Epithelial cell of esophagus (primary cell): ENCODE measurements around the gene GGA1.

Source experiments
- DNase-seq: peaks from one replicate; pipeline ENCODE4 v3.0.0; 2010; ENCODE audit warnings: low read depth
- H3K4me3 ChIP-seq: 2 replicates; pipeline ENCODE4 v1.5.1; 2011; ENCODE audit warnings: mild to moderate bottlenecking, low read length, control low read depth
- CTCF ChIP-seq: IDR thresholded peaks from 2 replicates; pipeline ENCODE4 v1.5.1; 2011; ENCODE audit warnings: low read depth, mild to moderate bottlenecking, low read length, control low read depth, inconsistent platforms; ENCODE audit not compliant: insufficient read depth; ENCODE audit errors: missing control alignments

The GGA1 gene

GRCh38 chr22:37611207-37611606 lies 2.6 kb downstream of the GGA1 start:
- no peak overlapping the region for H3K4me3 ChIP-seq
- TF ChIP-seq CTCF: no peak
- no peak for DNase-seq

GRCh38 chr22:37616201-37617083 lies 7.8 kb downstream of the GGA1 start:
- no peak overlapping the region for H3K4me3 ChIP-seq
- no peak for TF ChIP-seq CTCF
- DNase-seq: no peak

GRCh38 chr22:37617431-37617830 lies 8.8 kb downstream of the GGA1 start:
- no peak overlapping the region for H3K4me3 ChIP-seq
- TF ChIP-seq CTCF: no peak
- DNase-seq: no peak

GRCh38 chr22:37618072-37618656 lies 9.5 kb downstream of the GGA1 start:
- H3K4me3 ChIP-seq: no peak overlapping the region
- no peak for TF ChIP-seq CTCF
- DNase-seq: no peak

- no peak overlapping the region for H3K4me3 ChIP-seq
- DNase-seq: no peak
- TF ChIP-seq CTCF: no peak
These were observed 10.0 kb downstream of the GGA1 start for GRCh38 chr22:37618674-37619073.

GRCh38 chr22:37619991-37620390 lies 11.4 kb downstream of the GGA1 start:
- DNase-seq: no peak
- H3K4me3 ChIP-seq: no peak overlapping the region
- TF ChIP-seq CTCF: no peak
